ENCODE measurements around the gene CLCA1. TPM values are rescaled to one million over a fixed set of nuclear protein-coding genes. Genes with fewer than 3 reads are reported as not detected.

Gene CLCA1
- total RNA-seq, 1 donor from 2014 or later = not detected

- no peak for TF ChIP-seq CTCF (IDR thresholded peaks at IDR 0.05; ENCODE audit: insufficient read depth, low read depth, low read length)
- TF ChIP-seq EZH2 (IDR thresholded peaks at IDR 0.05; ENCODE audit: insufficient read depth, low read length) = no peak
- Histone ChIP-seq H3K36me3 (ENCODE audit: insufficient read depth, low read length) (no peaks in the 10 kb centered on the region), H3K27me3 (ENCODE audit: insufficient read depth, low read length) (no peaks in the 10 kb centered on the region), H3K4me2 (ENCODE audit: low read length) (peak overlapping the region; percentile 28), H3K27ac (ENCODE audit: low read depth, low read length) (no peak overlapping the region), H3K4me3 (ENCODE audit: insufficient read depth, low read depth, low read length) (no peak overlapping the region), H3K9ac (ENCODE audit: low read length) (no peak overlapping the region), H2AFZ (ENCODE audit: low read depth, low read length) (no peak overlapping the region), H4K20me1 (ENCODE audit: insufficient read depth, low read length) (no peaks in the 10 kb centered on the region), H3K9me3 (ENCODE audit: insufficient read depth, low read depth, low read length) (no peaks in the 10 kb centered on the region), H3K4me1 (ENCODE audit: insufficient read depth, low read length) (peaks cover 20% of the 10 kb centered on the region), H3K79me2 (ENCODE audit: insufficient read depth, low read length) (no peaks in the 10 kb centered on the region)
- peaks cover 5% of the 10 kb centered on the region for H3K27me3 Mint-ChIP-seq (ENCODE audit: low read depth, unreplicated experiment)
- no peaks in the 10 kb centered on the region for H3K36me3 Mint-ChIP-seq (ENCODE audit: low read depth, unreplicated experiment)
- H3K4me1 Mint-ChIP-seq (ENCODE audit: low read depth, unreplicated experiment) = peaks cover 8% of the 10 kb centered on the region
- FAIRE-seq (no peak), DNase-seq (ENCODE audit: low read depth) (no peak)
- no peak overlapping the region for H3K4me3 Mint-ChIP-seq (ENCODE audit: unreplicated experiment)
- H3K27ac Mint-ChIP-seq (ENCODE audit: unreplicated experiment) = no peak overlapping the region
- no peaks in the 10 kb centered on the region for H3K9me3 Mint-ChIP-seq (ENCODE audit: unreplicated experiment)
These were observed 36.8 kb downstream of the CLCA1 start for GRCh38 chr1:86505564-86505902.

GRCh38 chr1:86507935-86508582, 39.3 kb downstream of the CLCA1 start:
- H3K27ac Mint-ChIP-seq (ENCODE audit: unreplicated experiment) = no peak overlapping the region
- no peaks in the 10 kb centered on the region for H3K9me3 Mint-ChIP-seq (ENCODE audit: unreplicated experiment)
- H3K79me2 ChIP-seq (ENCODE audit: insufficient read depth, low read length) = no peaks in the 10 kb centered on the region
- no peaks in the 10 kb centered on the region for H3K27me3 ChIP-seq (ENCODE audit: insufficient read depth, low read length)
- no peak overlapping the region for H3K4me3 ChIP-seq (ENCODE audit: insufficient read depth, low read depth, low read length)
- no peak for DNase-seq (ENCODE audit: low read depth)
- no peak overlapping the region for H3K4me3 Mint-ChIP-seq (ENCODE audit: unreplicated experiment)
- H3K36me3 Mint-ChIP-seq (ENCODE audit: low read depth, unreplicated experiment) = no peaks in the 10 kb centered on the region
- TF ChIP-seq CTCF (IDR thresholded peaks at IDR 0.05; ENCODE audit: insufficient read depth, low read depth, low read length) (peak; percentile 39), EZH2 (IDR thresholded peaks at IDR 0.05; ENCODE audit: insufficient read depth, low read length) (no peak)
- no peak overlapping the region for H3K9ac ChIP-seq (ENCODE audit: low read length)
- H3K4me1 Mint-ChIP-seq (ENCODE audit: low read depth, unreplicated experiment) = no peaks in the 10 kb centered on the region
- peaks cover 16% of the 10 kb centered on the region for H3K4me1 ChIP-seq (ENCODE audit: insufficient read depth, low read length)
- peak overlapping the region; percentile 14 for H3K4me2 ChIP-seq (ENCODE audit: low read length)
- no peaks in the 10 kb centered on the region for H3K9me3 ChIP-seq (ENCODE audit: insufficient read depth, low read depth, low read length)
- H3K27me3 Mint-ChIP-seq (ENCODE audit: low read depth, unreplicated experiment) = peaks cover 5% of the 10 kb centered on the region
- H2AFZ ChIP-seq (ENCODE audit: low read depth, low read length) = no peak overlapping the region
- H3K36me3 ChIP-seq (ENCODE audit: insufficient read depth, low read length) = no peaks in the 10 kb centered on the region
- FAIRE-seq = no peak
- no peak overlapping the region for H3K27ac ChIP-seq (ENCODE audit: low read depth, low read length)
- H4K20me1 ChIP-seq (ENCODE audit: insufficient read depth, low read length) = no peaks in the 10 kb centered on the region

GRCh38 chr1:86508583-86508969, 39.8 kb downstream of the CLCA1 start:
- peaks cover 4% of the 10 kb centered on the region for H3K27me3 Mint-ChIP-seq (ENCODE audit: low read depth, unreplicated experiment)
- Histone ChIP-seq H3K27me3 (ENCODE audit: insufficient read depth, low read length) (no peaks in the 10 kb centered on the region), H3K79me2 (ENCODE audit: insufficient read depth, low read length) (no peaks in the 10 kb centered on the region), H3K36me3 (ENCODE audit: insufficient read depth, low read length) (no peaks in the 10 kb centered on the region), H3K4me1 (ENCODE audit: insufficient read depth, low read length) (peaks cover 11% of the 10 kb centered on the region), H4K20me1 (ENCODE audit: insufficient read depth, low read length) (no peaks in the 10 kb centered on the region), H3K4me2 (ENCODE audit: low read length) (peak overlapping the region; percentile 14), H3K4me3 (ENCODE audit: insufficient read depth, low read depth, low read length) (no peak overlapping the region), H3K27ac (ENCODE audit: low read depth, low read length) (no peak overlapping the region), H2AFZ (ENCODE audit: low read depth, low read length) (no peak overlapping the region), H3K9me3 (ENCODE audit: insufficient read depth, low read depth, low read length) (no peaks in the 10 kb centered on the region), H3K9ac (ENCODE audit: low read length) (no peak overlapping the region)
- H3K4me3 Mint-ChIP-seq (ENCODE audit: unreplicated experiment) = no peak overlapping the region
- no peaks in the 10 kb centered on the region for H3K36me3 Mint-ChIP-seq (ENCODE audit: low read depth, unreplicated experiment)
- no peak for DNase-seq (ENCODE audit: low read depth)
- H3K4me1 Mint-ChIP-seq (ENCODE audit: low read depth, unreplicated experiment) = no peaks in the 10 kb centered on the region
- TF ChIP-seq CTCF (IDR thresholded peaks at IDR 0.05; ENCODE audit: insufficient read depth, low read depth, low read length) (no peak), EZH2 (IDR thresholded peaks at IDR 0.05; ENCODE audit: insufficient read depth, low read length) (no peak)
- no peak for FAIRE-seq
- H3K9me3 Mint-ChIP-seq (ENCODE audit: unreplicated experiment) = no peaks in the 10 kb centered on the region
- H3K27ac Mint-ChIP-seq (ENCODE audit: unreplicated experiment) = no peak overlapping the region

Data from astrocyte (in vitro differentiated cells and primary cell).